HG02970 (cell line): ENCODE measurements around the gene NEK6.

ENCODE experiments used
- ATAC-seq: cut with Tn5 transposase; IDR thresholded peaks from one replicate; pipeline ENCODE4 v1.9.1; 2021; ENCODE audit warnings: mild to moderate bottlenecking, moderate library complexity, moderate number of reproducible peaks; ENCODE audit not compliant: unreplicated experiment, low FRiP score

Gene NEK6

DNA sequence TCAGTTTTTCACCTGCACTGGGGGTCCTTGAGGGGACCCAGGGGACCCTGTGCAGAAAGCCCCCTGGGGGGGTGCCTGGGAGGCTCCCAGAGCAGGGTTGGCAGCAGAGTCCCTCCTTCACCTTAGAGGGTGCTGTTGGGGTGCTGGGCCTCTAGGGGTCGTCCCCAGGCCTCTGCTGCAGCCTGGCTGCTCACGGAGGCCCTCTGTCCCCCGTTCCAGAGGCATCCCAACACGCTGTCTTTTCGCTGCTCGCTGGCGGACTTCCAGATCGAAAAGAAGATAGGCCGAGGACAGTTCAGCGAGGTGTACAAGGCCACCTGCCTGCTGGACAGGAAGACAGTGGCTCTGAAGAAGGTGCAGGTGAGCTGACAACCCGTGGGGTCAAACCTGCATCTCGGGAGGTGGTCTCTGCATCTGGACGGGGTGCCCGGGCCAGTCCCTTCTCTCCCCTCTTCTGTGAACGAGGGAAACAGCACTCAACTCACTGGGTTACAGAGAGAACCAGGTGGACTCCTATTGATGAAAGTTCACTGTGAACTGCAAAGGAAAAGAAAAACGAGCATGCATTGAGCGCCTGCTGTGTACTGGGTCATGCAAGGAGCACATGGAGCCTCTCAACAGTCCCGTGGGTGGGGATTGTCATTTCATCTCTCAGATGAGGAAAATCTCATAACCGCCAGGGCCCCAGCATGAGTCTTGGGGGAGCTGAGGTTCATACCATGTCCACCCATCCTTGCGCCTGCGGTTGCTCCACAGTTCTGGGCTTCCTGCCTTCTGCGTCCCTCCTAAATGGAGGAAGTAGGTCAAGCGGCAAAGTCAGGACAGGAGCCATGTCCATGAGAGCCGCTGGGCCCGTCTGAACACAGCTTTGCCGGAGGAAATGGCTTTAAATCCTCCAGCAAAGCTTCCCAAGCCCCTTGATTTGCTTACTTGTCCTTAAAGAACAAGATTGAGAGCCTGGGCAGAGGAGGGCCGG, 54.8 kb downstream of the NEK6 start:
- no peak for ATAC-seq

- no peak for ATAC-seq
These were observed 56.2 kb downstream of the NEK6 start for GRCh38 chr9:124313940-124314339.

DNA sequence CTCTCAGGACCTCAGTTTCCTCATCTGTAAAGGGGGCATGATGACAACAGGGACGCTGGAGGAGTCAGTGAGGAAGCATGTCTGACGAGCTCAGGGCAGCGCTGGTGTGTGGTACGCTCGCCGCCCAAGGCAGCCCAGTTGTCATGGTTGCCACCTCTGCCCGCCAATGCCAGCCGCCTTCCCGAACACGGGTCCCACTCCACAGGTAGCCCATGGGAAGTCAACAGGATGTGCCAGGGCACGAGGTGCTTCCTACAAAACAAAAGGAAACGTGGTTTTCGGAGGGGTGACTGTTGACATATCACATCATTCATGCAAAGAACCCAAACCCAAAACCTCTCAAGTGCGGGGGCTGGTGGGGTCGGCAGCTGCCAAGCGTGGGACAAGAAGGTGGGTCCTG, 58.1 kb downstream of the NEK6 start:
- no peak for ATAC-seq

GRCh38 chr9:124320062-124320973, 62.6 kb downstream of the NEK6 start:
- no peak for ATAC-seq

- no peak for ATAC-seq
These were observed 63.7 kb downstream of the NEK6 start for GRCh38 chr9:124321416-124321815.

- ATAC-seq = no peak
These were observed 64.2 kb downstream of the NEK6 start for GRCh38 chr9:124321935-124322334.

GRCh38 chr9:124322618-124323432, 65.1 kb downstream of the NEK6 start:
- ATAC-seq = no peak

DNA sequence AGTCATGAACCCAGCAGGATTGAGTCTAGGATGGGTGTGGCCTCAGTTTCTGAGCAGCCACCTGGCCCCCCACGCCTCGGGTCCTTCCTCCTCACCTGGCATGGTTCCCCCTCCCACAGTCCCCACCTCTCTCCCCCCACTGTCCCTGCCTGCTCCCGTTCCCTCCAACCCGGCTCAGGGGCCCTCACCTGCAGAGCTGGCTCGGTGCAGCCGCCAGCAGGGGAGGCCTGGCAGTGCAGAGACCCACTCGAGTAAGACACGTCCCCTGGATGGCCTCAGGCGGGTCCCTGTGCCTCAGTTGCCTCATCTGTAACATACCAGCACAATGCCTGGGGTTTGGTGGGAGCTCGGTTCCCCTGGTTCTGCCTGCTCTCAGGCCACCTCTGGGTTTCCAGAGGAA, 66.2 kb downstream of the NEK6 start:
- no peak for ATAC-seq

GRCh38 chr9:124325816-124326215, 68.1 kb downstream of the NEK6 start:
- no peak for ATAC-seq

GRCh38 chr9:124326378-124326777, 68.6 kb downstream of the NEK6 start:
- ATAC-seq = no peak

DNA sequence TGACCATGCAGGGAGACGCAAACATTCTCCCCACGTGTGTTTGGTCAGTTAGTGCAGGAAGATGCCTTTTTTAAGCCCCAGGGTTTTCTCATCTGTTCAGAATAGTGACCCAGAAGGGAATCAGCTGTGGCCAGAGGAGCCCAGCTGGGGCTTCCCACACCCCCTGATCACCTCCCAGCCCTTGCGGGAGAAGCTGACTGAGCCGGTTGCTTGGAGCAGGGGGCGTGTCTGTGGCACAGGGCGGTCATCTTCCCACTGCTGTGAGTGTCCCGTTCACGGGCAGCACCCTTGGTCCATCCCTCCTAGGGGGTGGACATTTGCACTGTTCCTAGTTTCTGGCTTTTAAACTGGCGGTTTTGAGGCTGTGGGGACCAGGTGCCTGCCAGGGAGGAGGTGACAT, 69.7 kb downstream of the NEK6 start:
- no peak for ATAC-seq

DNA sequence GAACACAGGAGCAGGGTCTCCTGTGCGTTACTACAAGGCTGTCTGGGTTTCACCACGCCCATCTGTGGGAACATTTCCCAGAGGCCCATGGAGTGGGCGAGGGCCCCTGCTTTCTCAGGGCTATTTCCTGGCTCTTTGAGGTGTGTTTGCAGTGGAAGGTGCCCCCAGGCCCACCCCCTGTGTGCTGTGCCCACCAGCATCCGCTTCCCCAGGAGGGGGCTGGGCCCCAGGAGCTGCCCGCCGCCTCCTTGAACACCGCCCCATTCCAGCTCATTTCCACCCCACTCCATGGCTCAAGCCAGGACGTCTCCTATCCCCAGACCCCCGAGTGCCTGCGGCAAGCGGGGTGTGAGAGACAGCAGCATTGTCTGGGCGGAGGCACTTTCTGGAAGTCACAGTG, 70.5 kb downstream of the NEK6 start:
- ATAC-seq = no peak

- no peak for ATAC-seq
These were observed 71.5 kb downstream of the NEK6 start for GRCh38 chr9:124329206-124329792.

DNA sequence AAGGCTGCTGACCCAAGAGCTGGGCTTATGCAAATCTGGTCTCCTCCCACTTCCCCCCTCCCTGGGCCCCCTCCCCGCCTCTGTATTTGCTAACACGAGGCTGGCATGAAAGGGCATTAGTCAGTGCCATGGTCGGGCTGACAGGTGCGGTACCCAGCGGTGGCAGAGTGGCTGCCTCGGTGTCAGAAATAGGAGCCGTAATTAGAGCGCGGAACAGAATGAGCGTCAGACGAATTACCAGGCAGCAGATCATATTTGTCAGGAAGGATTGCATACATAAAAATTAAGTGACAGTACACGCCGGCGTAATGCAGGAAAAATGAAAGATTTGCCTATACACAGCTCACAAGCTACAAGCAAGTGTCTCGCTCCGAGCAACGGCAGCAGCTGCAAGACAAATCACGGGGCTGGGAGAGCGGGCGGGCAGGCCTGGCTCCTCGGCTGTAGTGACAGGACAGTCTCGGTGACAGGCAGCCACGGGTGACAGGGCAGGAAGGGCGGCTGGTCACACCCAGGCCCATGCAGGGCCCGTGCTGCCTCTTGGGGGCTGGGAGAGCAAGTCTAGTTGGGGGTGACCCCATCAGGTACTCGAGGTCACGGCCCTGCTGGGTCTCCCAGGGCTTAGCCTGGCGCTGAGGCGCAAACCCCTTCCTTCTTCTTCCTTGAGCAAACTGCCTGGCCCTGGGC, 72.4 kb downstream of the NEK6 start:
- ATAC-seq = no peak

DNA sequence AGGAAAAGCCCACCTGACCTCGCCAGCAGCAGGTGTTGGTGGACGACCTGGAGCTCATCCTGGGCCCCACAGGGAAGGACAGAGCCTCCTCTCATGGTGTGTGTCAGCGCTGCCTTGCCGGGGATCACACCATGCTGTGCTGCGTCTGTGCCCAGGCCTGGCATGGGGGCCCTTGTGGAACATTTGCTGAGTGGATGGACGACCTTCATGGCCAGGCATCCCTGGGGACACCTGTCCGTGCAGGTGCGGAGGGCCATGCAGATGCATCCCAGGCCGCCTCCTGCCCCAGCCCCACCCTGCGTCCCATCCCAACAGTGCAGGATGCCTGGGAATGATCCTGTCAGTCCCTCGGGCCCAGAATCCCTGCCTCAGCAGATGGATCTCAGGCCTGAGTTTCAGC, 73.8 kb downstream of the NEK6 start:
- ATAC-seq = no peak

DNA sequence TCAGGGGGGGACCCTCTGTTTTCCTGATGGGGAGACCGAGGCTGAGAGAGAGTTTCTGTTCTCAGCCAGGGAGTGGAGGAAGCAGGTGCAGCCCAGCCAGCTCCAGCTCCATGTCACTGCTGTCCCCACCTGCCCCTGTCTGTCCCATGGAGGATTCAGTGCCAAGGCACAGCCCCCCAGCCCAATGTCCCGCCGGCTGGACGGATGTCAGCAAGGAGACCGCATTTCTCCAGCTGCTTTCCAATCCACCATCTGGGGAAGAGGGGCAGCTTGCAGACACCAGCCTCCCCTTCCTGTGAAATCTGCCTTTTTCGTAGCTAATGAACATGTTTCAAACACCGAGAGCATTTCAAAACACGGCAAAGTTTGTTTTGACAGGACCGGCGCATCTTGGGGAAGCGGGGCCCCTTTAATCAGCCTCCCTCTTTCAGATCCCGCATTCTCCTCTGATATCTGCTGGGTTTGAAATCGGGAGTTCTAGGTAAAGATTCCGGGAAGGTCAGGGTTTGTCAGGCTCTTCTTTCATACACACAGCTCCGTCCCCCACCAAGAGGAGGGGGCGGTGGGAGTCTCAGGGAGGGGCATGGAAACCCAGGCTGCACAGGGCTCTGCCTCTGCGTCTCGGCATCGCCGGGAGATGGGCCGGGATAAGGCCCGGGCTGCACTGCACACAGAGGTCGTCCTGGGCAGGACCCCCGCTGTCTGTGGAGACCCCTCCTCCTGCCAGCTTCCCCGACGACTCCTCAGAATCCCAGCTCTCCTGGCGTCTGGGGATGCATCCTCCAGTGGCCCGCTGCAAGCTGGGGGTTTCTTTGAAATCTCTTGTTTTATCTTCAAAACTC, 74.8 kb downstream of the NEK6 start:
- no peak for ATAC-seq

- no peak for ATAC-seq
These were observed 75.4 kb downstream of the NEK6 start for GRCh38 chr9:124333203-124333579.

GRCh38 chr9:124334568-124335319, 77.0 kb downstream of the NEK6 start:
- ATAC-seq = no peak
